NCI-H774 (cell line): ENCODE results near the gene CCDC138.
A peak's percentile ranks its signal among the peaks of the same experiment; 100 is the strongest.

ENCODE experiments used
- DNase-seq: peaks from one replicate; lab custom pipeline; 2025; lab: John Stamatoyannopoulos, UW

The CCDC138 gene

GRCh38 chr2:108829578-108830310, 43.2 kb downstream of the CCDC138 start:
- DNase-seq = no peak

- DNase-seq = no peak
Observed at GRCh38 chr2:108833219-108833618, 46.6 kb downstream of the CCDC138 start.

GRCh38 chr2:108834620-108835019, 48.0 kb downstream of the CCDC138 start:
- no peak for DNase-seq

- DNase-seq = no peak
Observed at GRCh38 chr2:108835040-108835439, 48.5 kb downstream of the CCDC138 start.

GRCh38 chr2:108837198-108837597, 50.6 kb downstream of the CCDC138 start:
- DNase-seq = no peak

GRCh38 chr2:108841506-108841905, 54.9 kb downstream of the CCDC138 start:
- DNase-seq = no peak

- no peak for DNase-seq
Observed at GRCh38 chr2:108845923-108846322, 59.4 kb downstream of the CCDC138 start.

- no peak for DNase-seq
Observed at GRCh38 chr2:108847000-108847399, 60.4 kb downstream of the CCDC138 start.

- DNase-seq = no peak
Observed at GRCh38 chr2:108852375-108852774, 65.8 kb downstream of the CCDC138 start.

- no peak for DNase-seq
Observed at GRCh38 chr2:108853421-108853820, 66.8 kb downstream of the CCDC138 start.

GRCh38 chr2:108854484-108854883, 67.9 kb downstream of the CCDC138 start:
- DNase-seq = no peak

GRCh38 chr2:108855194-108855593, 68.6 kb downstream of the CCDC138 start:
- DNase-seq = no peak

- DNase-seq = no peak
Observed at GRCh38 chr2:108858894-108859293, 72.3 kb downstream of the CCDC138 start.

- no peak for DNase-seq
Observed at GRCh38 chr2:108866041-108866440, 79.5 kb downstream of the CCDC138 start.

GRCh38 chr2:108868911-108869310, 82.3 kb downstream of the CCDC138 start:
- no peak for DNase-seq

- no peak for DNase-seq
Observed at GRCh38 chr2:108869542-108869941, 83.0 kb downstream of the CCDC138 start.

GRCh38 chr2:108870069-108870644, 83.6 kb downstream of the CCDC138 start:
- DNase-seq = no peak

- DNase-seq = no peak
Observed at GRCh38 chr2:108877506-108877905, 90.9 kb downstream of the CCDC138 start.

GRCh38 chr2:108878276-108878675, 91.7 kb downstream of the CCDC138 start:
- DNase-seq = no peak

- DNase-seq = peak; percentile 3
Observed at GRCh38 chr2:108884619-108885018, 98.0 kb downstream of the CCDC138 start.

GRCh38 chr2:108889907-108890306, 103.3 kb downstream of the CCDC138 start:
- DNase-seq = no peak

- no peak for DNase-seq
Observed at GRCh38 chr2:108893277-108893676, 106.7 kb downstream of the CCDC138 start.

GRCh38 chr2:108894766-108895165, 108.2 kb downstream of the CCDC138 start:
- DNase-seq = no peak

GRCh38 chr2:108895188-108895587, 108.6 kb downstream of the CCDC138 start:
- DNase-seq = no peak
